Esophagus (tissue), 2 donors: ENCODE results near the gene RASSF5. TPM values are rescaled to one million over a fixed set of nuclear protein-coding genes. Genes with fewer than 3 reads are reported as not detected.

ENCODE experiments used
- H3K27ac ChIP-seq, 2 donors: one replicate each; pipeline ENCODE4 v1.5.1; 2013; ENCODE audit warnings: low read depth in 2 of 2, mild to moderate bottlenecking in 2 of 2, inconsistent platforms in 1 of 2, low read length in 1 of 2, moderate library complexity in 1 of 2
- H3K27me3 ChIP-seq, 2 donors: one replicate each; pipeline ENCODE4 v1.6.1; 2013; ENCODE audit warnings: low read length in 2 of 2, control low read depth in 1 of 2, mild to moderate bottlenecking in 1 of 2; ENCODE audit not compliant: insufficient read depth in 2 of 2, control insufficient read depth in 1 of 2
- H3K36me3 ChIP-seq, 2 donors: one replicate each; pipeline ENCODE4 v1.6.1; 2013; ENCODE audit warnings: low read length in 1 of 2; ENCODE audit not compliant: control insufficient read depth in 2 of 2, insufficient read depth in 2 of 2
- H3K4me1 ChIP-seq, 2 donors: one replicate each; pipeline ENCODE4 v1.6.1; 2013; ENCODE audit warnings: low read length in 1 of 2; ENCODE audit not compliant: control insufficient read depth in 2 of 2, insufficient read depth in 2 of 2
- H3K4me3 ChIP-seq, 2 donors: one replicate each; pipeline ENCODE4 v1.5.1; 2013; ENCODE audit warnings: low read length in 2 of 2, mild to moderate bottlenecking in 2 of 2, low read depth in 1 of 2, moderate library complexity in 1 of 2
- H3K9me3 ChIP-seq, 2 donors: one replicate each; pipeline ENCODE4 v1.6.1; 2013; ENCODE audit warnings: mild to moderate bottlenecking in 2 of 2, low read depth in 1 of 2, low read length in 1 of 2, moderate library complexity in 1 of 2; ENCODE audit not compliant: control insufficient read depth in 2 of 2, insufficient read depth in 1 of 2
- WGBS, 2 donors: extraction: QIAGEN DNeasy Blood & Tissue Kit; methylation state at CpG; one replicate each; pipeline ENCODE4 v1.1.7; 2013; 5-methylcytosine and 5-hydroxymethylcytosine counted together
- polyA plus RNA-seq, 2 donors: library from polyadenylated mRNA; stranded (reverse); fragments of 200-250 nt; gene quantifications; one replicate each; pipeline ENCODE4 v1.2.3, GENCODE V29; 2013
- donor health status: healthy with polysubstance abuse.
- donor health status: Bipolar disorder and iron deficiency.

The RASSF5 gene
- polyA plus RNA-seq, 2 donors = 22.2 to 27.3 TPM

DNA sequence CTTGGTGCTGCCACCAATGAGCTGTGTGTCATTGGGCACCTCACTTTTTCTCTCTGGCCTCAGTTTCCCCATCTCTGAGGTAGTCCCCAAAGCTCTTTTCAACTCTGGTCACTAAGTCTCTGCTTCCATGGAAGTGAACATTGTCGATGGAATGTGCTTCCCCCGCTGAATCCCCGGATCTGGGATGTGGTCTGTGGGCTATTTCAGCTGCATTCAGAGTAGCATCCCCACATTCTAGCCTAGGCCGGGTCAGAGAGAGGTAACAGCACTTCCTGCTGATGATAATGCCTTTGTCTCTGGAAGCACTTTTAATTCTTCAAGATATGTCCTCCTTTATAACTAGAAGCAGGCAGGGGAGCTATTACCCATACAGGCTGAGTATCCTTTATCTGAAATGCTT, 29.8 kb downstream of the RASSF5 start:
- H3K27me3 ChIP-seq = no peaks in the 10 kb centered on the region
- peaks cover 4 to 12% of the 10 kb centered on the region in 2 donors for H3K4me1 ChIP-seq
- H3K36me3 ChIP-seq = peaks cover 2 to 7% of the 10 kb centered on the region in 2 donors
- no peak overlapping the region for H3K4me3 ChIP-seq
- H3K27ac ChIP-seq = no peak overlapping the region
- no peaks in the 10 kb centered on the region for H3K9me3 ChIP-seq
- 87 to 91% methylated on average over 4 of the region's 4 CpGs for WGBS, 2 donors

DNA sequence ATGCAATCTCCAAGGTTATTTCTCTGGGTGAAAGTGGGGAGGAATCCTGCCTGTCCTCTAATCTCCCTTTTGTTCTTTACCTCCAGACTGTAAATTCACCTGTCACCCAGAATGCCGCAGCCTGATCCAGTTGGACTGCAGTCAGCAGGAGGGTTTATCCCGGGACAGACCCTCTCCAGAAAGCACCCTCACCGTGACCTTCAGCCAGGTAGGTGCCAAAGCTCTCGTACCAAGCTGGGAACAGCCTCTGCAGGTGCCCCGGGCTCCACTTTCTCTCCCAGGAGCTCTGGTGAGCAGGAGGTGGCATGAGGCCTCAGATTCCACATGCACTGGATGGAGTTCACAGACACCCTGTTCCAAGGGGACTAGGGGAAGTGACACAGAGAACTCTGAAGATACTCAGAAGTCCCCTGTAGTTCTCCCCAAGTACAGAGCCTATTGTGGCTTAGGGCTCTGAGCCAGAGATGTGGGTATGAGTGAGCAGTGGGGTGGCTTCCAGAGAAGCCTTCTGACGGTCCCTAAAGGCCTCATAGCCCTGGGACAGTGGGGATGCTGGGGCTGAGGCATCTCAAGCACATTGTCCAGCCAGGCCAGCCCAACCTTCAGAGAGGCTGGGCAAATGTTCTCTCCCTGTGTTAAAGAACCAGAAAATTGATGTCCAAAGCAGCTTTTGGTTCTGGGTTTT, 30.9 kb downstream of the RASSF5 start:
- peaks cover 4 to 8% of the 10 kb centered on the region in 2 donors for H3K4me1 ChIP-seq
- H3K4me3 ChIP-seq = no peak overlapping the region
- peak overlapping the region in 1 of 2 donors; percentile 48 for H3K27ac ChIP-seq
- H3K27me3 ChIP-seq = no peaks in the 10 kb centered on the region
- no peaks in the 10 kb centered on the region for H3K9me3 ChIP-seq
- peaks cover 2 to 8% of the 10 kb centered on the region in 2 donors for H3K36me3 ChIP-seq
- 56 to 60% methylated on average over 6 of the region's 6 CpGs for WGBS, 2 donors

DNA sequence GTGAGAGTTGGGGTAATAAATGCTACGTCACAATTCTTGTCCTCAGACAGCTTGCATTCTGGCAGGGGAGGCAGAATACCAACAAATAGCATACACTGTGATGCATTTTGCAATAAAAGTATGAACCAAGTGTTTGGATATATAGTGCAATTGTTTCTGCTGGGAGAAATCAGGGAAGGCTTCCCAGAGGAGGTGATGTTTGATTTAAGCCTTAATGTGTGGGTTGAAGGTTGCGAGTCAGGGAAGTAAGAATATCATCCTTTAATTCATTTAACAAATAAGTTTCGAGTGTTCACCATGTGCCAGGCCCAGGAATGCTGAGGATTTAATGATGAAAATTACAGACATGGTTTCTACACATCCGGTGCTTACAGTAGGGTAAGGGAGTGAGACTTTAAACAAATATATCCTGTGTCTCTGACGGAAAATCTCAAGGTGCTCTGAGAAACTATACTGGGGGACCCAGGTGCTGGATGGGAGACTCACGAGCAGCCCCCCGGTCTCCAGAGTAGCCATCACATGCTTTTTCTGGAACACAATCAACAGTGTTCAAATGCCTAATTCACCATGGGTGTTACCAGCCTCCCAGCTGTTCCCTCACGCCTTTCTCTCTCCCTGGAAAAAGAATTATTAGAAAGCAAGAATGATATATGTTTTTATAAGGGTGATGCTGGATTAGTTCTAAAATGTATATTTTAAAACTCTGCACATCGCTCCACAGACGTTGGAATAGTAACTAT, 31.7 kb downstream of the RASSF5 start:
- Histone ChIP-seq H3K9me3 (no peaks in the 10 kb centered on the region), H3K4me3 (no peak overlapping the region), H3K27me3 (no peaks in the 10 kb centered on the region), H3K4me1 (peaks cover 4 to 6% of the 10 kb centered on the region in 2 donors), H3K36me3 (peaks cover 0 to 8% of the 10 kb centered on the region in 2 donors), H3K27ac (no peak overlapping the region)
- WGBS, 2 donors = 85% methylated on average over 10 of the region's 10 CpGs

DNA sequence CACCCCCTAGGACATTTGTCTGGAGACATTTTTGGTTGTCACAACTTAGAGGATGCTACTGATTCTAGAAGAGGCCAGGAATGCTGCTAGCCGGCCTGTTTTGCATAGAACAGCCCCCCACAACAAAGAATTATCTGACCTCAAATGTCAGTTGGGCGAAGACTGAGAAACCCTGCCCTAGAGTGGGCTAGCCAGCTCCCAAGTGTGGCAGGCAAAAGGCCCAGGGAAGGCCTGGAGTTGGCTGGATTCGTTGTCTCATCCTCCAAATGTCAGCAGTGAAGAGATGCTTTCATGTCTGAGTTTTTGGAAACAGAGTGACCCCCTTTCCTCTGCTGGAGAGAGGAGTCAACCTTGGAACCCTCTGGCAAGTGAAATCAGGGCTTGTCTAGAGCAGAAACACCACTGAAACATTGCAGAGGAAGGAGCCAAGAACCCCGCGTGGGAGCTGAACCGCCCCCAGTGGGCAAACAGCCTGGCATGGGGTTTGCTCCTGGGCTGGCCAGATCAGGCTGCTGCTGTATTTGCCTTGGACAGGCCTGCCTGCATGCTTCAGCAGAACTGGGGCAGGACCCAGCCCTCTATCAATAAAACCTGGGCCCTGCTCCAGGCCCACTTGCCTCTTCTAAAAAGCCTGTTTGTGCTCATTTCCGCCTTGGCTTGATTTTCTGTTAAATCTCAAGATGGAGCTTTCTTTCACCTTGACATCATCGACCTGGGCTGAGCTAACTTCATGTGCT, 32.9 kb downstream of the RASSF5 start:
- Histone ChIP-seq H3K9me3 (no peaks in the 10 kb centered on the region), H3K4me1 (peaks cover 2 to 8% of the 10 kb centered on the region in 2 donors), H3K4me3 (no peak overlapping the region), H3K36me3 (peaks cover 0 to 4% of the 10 kb centered on the region in 2 donors), H3K27me3 (no peaks in the 10 kb centered on the region), H3K27ac (peak overlapping the region; percentile 62 to 73)
- WGBS, 2 donors = 27 to 37% methylated on average over 8 of the region's 8 CpGs

DNA sequence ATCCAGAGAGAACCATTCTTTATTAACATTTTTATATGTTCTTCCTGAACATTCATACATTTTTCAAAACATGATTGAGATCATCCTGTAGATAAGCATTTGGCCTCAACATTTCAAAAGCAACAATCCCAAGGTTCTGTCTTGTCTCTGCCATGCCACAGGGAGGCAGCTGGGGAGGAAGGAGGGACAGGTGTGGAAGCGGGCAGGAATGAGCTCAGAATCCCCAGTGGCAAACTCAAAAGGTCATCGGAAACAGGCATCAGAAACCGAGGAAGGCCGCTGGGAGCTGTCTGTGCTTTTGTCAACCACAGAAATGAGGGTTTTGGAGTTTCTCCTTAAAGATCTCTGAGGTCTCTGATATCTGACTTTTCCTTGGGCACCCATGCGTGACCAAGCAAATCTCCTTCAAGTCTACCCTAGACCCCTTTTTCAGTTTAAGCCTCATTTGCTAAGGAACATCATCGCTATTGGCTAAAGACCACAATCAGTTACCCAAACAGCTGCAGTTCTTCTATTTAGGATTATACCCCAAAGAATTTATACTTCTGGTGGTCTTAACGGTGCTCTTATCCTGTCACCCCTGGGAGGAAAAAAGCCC, 34.0 kb downstream of the RASSF5 start:
- Histone ChIP-seq H3K27me3 (no peaks in the 10 kb centered on the region), H3K9me3 (no peaks in the 10 kb centered on the region), H3K36me3 (peaks cover 0 to 4% of the 10 kb centered on the region in 2 donors), H3K4me1 (peaks cover 2 to 7% of the 10 kb centered on the region in 2 donors), H3K27ac (no peak overlapping the region), H3K4me3 (no peak overlapping the region)
- WGBS, 2 donors = 91 to 93% methylated on average over 7 of the region's 7 CpGs

DNA sequence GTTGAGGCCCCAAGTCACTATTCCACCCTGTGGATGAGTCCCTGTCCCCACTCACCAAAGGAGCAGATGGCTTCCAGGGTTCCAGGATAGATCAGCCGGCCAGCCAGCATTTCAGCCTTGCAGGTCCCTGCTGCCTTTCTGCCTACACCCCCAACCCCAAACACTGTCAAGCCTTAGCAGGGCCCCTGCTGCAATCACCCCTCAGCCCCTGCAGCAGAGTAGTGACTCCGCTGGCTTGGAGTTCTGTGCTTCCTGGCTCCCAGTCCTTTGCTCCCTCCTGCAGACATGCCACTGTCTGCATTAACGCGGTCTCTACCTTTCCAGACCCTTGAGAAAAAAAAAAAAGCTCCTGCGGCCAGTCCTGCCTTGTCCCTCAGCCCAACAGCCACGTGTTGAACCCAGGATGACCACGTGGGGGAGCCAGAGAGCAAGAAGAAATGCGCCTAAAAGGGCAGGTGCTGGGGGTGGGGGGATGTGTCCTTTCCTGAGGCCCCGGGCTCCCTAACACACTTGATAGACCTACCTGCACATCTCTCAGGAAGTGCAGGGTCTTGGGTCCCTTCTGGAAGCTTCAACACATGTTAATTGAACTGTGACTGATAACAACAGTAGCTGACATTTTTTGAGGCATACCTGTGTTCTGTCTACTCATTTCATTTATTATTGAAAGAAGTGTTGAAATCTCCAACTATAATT, 37.4 kb downstream of the RASSF5 start:
- whole genome bisulfite sequencing, 2 donors = 14 to 16% methylated on average over 9 of the region's 9 CpGs

DNA sequence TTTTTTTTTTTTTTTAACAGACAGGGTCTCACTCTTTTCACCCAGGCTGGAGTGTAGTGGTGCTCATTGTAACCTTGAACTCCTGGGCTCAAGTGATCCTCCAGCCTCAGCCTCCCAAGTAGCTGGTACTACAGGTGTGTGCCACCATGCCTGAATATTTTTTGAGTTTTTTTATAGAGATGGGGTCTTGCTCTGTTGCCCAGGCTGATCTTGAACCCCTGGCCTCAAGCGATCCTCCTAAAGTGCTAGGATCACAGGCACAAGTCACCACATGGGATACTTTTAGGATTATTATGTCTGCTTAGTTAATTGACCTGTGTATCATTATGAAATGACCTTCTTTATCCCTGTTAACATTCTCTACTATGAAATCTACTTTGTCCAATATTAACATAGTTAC, 38.0 kb downstream of the RASSF5 start:
- Histone ChIP-seq H3K4me3 (no peak overlapping the region), H3K9me3 (no peaks in the 10 kb centered on the region), H3K36me3 (peaks cover 0 to 4% of the 10 kb centered on the region in 2 donors), H3K27me3 (no peaks in the 10 kb centered on the region), H3K4me1 (peaks cover under 1 to 4% of the 10 kb centered on the region in 2 donors), H3K27ac (no peak overlapping the region)
- WGBS, 2 donors = 85 to 98% methylated on average over 1 of the region's 1 CpG

More for the DNA sequence above, 37.4 kb downstream of the RASSF5 start:
- Histone ChIP-seq H3K27me3 (no peaks in the 10 kb centered on the region), H3K36me3 (peaks cover 0 to 4% of the 10 kb centered on the region in 2 donors), H3K4me1 (peaks cover 2 to 8% of the 10 kb centered on the region in 2 donors), H3K4me3 (no peak overlapping the region), H3K9me3 (no peaks in the 10 kb centered on the region), H3K27ac (peak overlapping the region in 1 of 2 donors; percentile 5)

DNA sequence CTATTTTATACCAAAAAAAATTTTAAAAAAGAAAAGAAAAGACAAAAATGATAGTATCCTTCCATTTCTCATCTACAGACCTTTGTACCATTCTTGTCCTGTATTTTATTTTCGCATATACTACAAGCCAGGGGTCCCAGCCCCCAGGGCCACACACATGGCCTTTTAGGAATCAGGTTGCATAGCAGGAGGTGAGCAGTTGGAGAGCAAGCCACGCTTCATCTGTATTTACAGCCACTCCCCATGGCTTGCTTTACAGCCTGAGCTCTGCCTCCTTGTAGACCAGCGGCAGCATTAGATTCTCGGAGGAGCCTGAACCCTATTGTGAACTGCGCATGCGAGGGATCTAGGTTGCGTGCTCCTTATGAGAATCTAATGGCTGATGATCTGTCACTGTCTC, 39.8 kb downstream of the RASSF5 start:
- H3K4me1 ChIP-seq = peaks cover 0 to 4% of the 10 kb centered on the region in 2 donors
- H3K9me3 ChIP-seq = no peaks in the 10 kb centered on the region
- 87 to 93% methylated on average over 7 of the region's 7 CpGs for WGBS, 2 donors
- H3K27ac ChIP-seq = no peak overlapping the region
- H3K36me3 ChIP-seq = peaks cover 0 to 1% of the 10 kb centered on the region in 2 donors
- H3K4me3 ChIP-seq = no peak overlapping the region
- H3K27me3 ChIP-seq = no peaks in the 10 kb centered on the region

DNA sequence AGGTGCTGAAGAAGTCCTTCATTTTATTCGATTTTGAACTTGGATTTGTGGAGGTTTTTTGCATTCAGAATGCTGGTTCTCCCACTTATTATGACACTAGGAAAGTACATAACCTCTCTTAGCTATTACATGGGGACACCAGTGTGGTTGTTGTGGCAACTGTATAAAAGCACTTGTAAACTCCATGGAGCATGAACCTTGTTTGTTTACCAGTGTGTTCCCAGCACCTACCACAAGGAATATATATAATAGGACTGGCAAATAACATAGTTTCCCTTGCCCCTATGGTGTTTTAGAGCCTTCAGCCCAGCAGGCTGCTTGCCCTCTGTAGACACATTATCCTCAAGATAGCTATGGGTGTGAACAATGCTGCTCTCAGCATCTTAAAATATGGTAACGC, 43.1 kb downstream of the RASSF5 start:
- Histone ChIP-seq H3K27ac (no peak overlapping the region), H3K4me1 (peaks cover 0 to 2% of the 10 kb centered on the region in 2 donors), H3K9me3 (no peaks in the 10 kb centered on the region), H3K4me3 (no peak overlapping the region), H3K27me3 (no peaks in the 10 kb centered on the region), H3K36me3 (no peaks in the 10 kb centered on the region)
- 81 to 83% methylated on average over 2 of the region's 2 CpGs for WGBS, 2 donors
